K562 (cell line): ENCODE measurements around the gene OR8B12. TPM values are rescaled to one million over a fixed set of nuclear protein-coding genes. Genes with fewer than 3 reads are reported as not detected.

ENCODE experiments used
- ATAC-seq: fragments of 200-7000 bp; cut with Tn5 transposase; 3 replicates; pipeline ENCODE4 v1.9.1; 2020; ENCODE audit warnings: moderate library complexity
- BruUV-seq: library from RNA; stranded (reverse); fragments of 400-500 nt; replicated peaks from 2 replicates; lab custom pipeline; 2021; lab: Mats Ljungman, UMichigan
- CTCF ChIA-PET: fragments of 300-600 bp; formaldehyde crosslinking; extraction: SDS; loops from one replicate; lab custom pipeline; 2021; ENCODE audit warnings: low intra/inter-chr PET ratio; lab: Yijun Ruan, JAX
- POLR2A ChIA-PET: fragments of 300-600, 350-650 bp; sonication (Branson Sonifier 250); formaldehyde crosslinking; extraction: SDS; loops from one replicate; lab custom pipeline; 2021; ENCODE audit warnings: antibody characterized with exemption, inconsistent platforms; lab: Yijun Ruan, JAX
- DNase-seq, 4 experiments: peaks; one replicate each; pipeline versions ENCODE4 v3.0.0 to v3.0.0-alpha.2; 2011 to 2018; ENCODE audit warnings: low spot score in 3 of 4, mixed read lengths in 3 of 4; ENCODE audit errors: extremely low read depth in 1 of 4
- FAIRE-seq: peaks from 2 replicates; lab custom pipeline; 2011; peaks lifted over from hg19 to GRCh38; lab: Jason Lieb, UNC
- H2AFZ ChIP-seq: 2 replicates; pipeline ENCODE4 v1.6.0; 2011; ENCODE audit warnings: low read depth, low read length, control low read depth, inconsistent platforms
- H3K27ac ChIP-seq: fragments of 200-600 bp; 3 replicates; pipeline ENCODE4 v1.8.0; 2011; ENCODE audit warnings: low read depth, mild to moderate bottlenecking, control low read depth, inconsistent platforms, low read length, moderate library complexity, mixed read lengths; ENCODE audit errors: extremely low read depth
- H3K27me3 ChIP-seq, 2 experiments: fragments of 300-600 bp in 1 of 2; 2 replicates in 1 of 2; 3 replicates in 1 of 2; pipeline versions ENCODE4 v1.6.0 to v1.8.0; 2011; ENCODE audit warnings: inconsistent platforms in 2 of 2, low read length in 2 of 2, mild to moderate bottlenecking in 1 of 2, mixed read lengths in 1 of 2, moderate library complexity in 1 of 2; ENCODE audit not compliant: control insufficient read depth in 2 of 2, insufficient read depth in 2 of 2
- H3K36me3 ChIP-seq: fragments of 300-600 bp; 3 replicates; pipeline ENCODE4 v1.8.0; 2011; ENCODE audit warnings: mild to moderate bottlenecking, low read length, inconsistent platforms; ENCODE audit not compliant: control insufficient read depth, insufficient read depth
- H3K4me1 ChIP-seq, 2 experiments: fragments of 200-600 bp in 1 of 2; replicated peaks in 1 of 2; 2 replicates in 1 of 2; 3 replicates in 1 of 2; pipeline versions ENCODE4 v1.5.1 to v1.8.0; 2011; ENCODE audit warnings: inconsistent platforms in 2 of 2, low read length in 2 of 2, mild to moderate bottlenecking in 1 of 2, mixed read lengths in 1 of 2, moderate library complexity in 1 of 2; ENCODE audit not compliant: control insufficient read depth in 2 of 2, insufficient read depth in 2 of 2
- H3K4me2 ChIP-seq: 2 replicates; pipeline ENCODE4 v1.6.1; 2011; ENCODE audit warnings: low read length, control low read depth, inconsistent platforms, mixed read lengths; ENCODE audit not compliant: insufficient read depth
- H3K4me3 ChIP-seq: fragments of 200-600 bp; sonication (generic), shearing (Covaris generic); 2 replicates; pipeline ENCODE4 v1.5.1; 2016; ENCODE audit warnings: control low read depth, inconsistent platforms
- H3K79me2 ChIP-seq: fragments of 200-600 bp; 3 replicates; pipeline ENCODE4 v1.8.0; 2011; ENCODE audit warnings: low read length, inconsistent platforms; ENCODE audit not compliant: control insufficient read depth, insufficient read depth
- H3K9ac ChIP-seq, 2 experiments: 2 replicates each; pipeline versions ENCODE4 v1.6.0 to v1.6.1; 2011; ENCODE audit warnings: low read depth in 2 of 2, low read length in 2 of 2, control low read depth in 1 of 2, inconsistent platforms in 1 of 2, mild to moderate bottlenecking in 1 of 2, mixed read lengths in 1 of 2; ENCODE audit not compliant: insufficient read depth in 1 of 2
- H3K9me1 ChIP-seq: one replicate; pipeline ENCODE4 v1.6.0; 2011; ENCODE audit warnings: inconsistent platforms, mild to moderate bottlenecking, low read length, moderate library complexity; ENCODE audit not compliant: control insufficient read depth, insufficient read depth
- H3K9me3 ChIP-seq: replicated peaks from 2 replicates; pipeline ENCODE4 v1.5.1; 2011; ENCODE audit warnings: low read depth, low read length, inconsistent platforms; ENCODE audit not compliant: control insufficient read depth, insufficient read depth
- H4K20me1 ChIP-seq: replicated peaks from 2 replicates; pipeline ENCODE4 v1.6.1; 2011; ENCODE audit warnings: low read length, inconsistent platforms, mixed read lengths; ENCODE audit not compliant: control insufficient read depth, insufficient read depth
- BHLHE40 ChIP-seq: IDR thresholded peaks from 2 replicates; pipeline ENCODE4 v1.6.1; 2011; ENCODE audit warnings: low read length, improper control_type of control experiment
- CBX2 ChIP-seq: fragments of 200-600 bp; sonication (generic); IDR thresholded peaks from one replicate; pipeline ENCODE4 v1.6.1; 2012; ENCODE audit warnings: mild to moderate bottlenecking, low read length, inconsistent platforms; ENCODE audit not compliant: insufficient read depth, poor library complexity, severe bottlenecking
- CCAR2 ChIP-seq: fragments of 200-400 bp; formaldehyde crosslinking; IDR thresholded peaks from 2 replicates; pipeline ENCODE4 v1.6.1; 2017; ENCODE audit warnings: mild to moderate bottlenecking, low read depth, low read length
- DMBX1 ChIP-seq: fragments of 250-450 bp; sonication (Bioruptor Pico); IDR thresholded peaks from 2 replicates; pipeline ENCODE4 v1.8.0; 2022; ENCODE audit warnings: inconsistent platforms, mild to moderate bottlenecking, moderate library complexity, borderline replicate concordance
- FOXJ2 ChIP-seq: fragments of 200-800 bp; sonication (Bioruptor generic); IDR thresholded peaks from 2 replicates; pipeline ENCODE4 v1.6.1; 2016; ENCODE audit warnings: missing genetic modification characterization, missing compliant biosample characterization
- MAFF ChIP-seq: IDR thresholded peaks from 2 replicates; pipeline ENCODE4 v1.6.1; 2012; ENCODE audit warnings: low read length, improper control_type of control experiment
- MAFG ChIP-seq: fragments of 450-650 bp; conservative IDR thresholded peaks from 2 replicates; pipeline ENCODE4 v1.6.1; 2016; ENCODE audit warnings: missing genetic modification characterization, missing compliant biosample characterization
- MAFK ChIP-seq: IDR thresholded peaks from 2 replicates; pipeline ENCODE4 v1.6.1; 2011; ENCODE audit warnings: low read length, improper control_type of control experiment
- MEF2D ChIP-seq: conservative IDR thresholded peaks from 2 replicates; pipeline ENCODE4 v1.6.1; 2016; ENCODE audit warnings: low read depth, missing genetic modification characterization, missing compliant biosample characterization
- NCOA6 ChIP-seq: fragments of 450-650 bp; IDR thresholded peaks from 2 replicates; pipeline ENCODE4 v1.6.1; 2017; ENCODE audit warnings: mild to moderate bottlenecking
- NFE2L1 ChIP-seq: fragments of 450-650 bp; IDR thresholded peaks from 2 replicates; pipeline ENCODE4 v1.6.1; 2016; ENCODE audit warnings: missing genetic modification characterization, low read depth, mild to moderate bottlenecking, missing compliant biosample characterization, moderate library complexity, borderline replicate concordance
- RBFOX2 ChIP-seq: fragments of 200-400 bp; formaldehyde crosslinking; IDR thresholded peaks from 2 replicates; pipeline ENCODE4 v1.6.1; 2017; ENCODE audit warnings: low read depth, mild to moderate bottlenecking, low read length, moderate library complexity
- SMARCB1 ChIP-seq: IDR thresholded peaks from 2 replicates; pipeline ENCODE4 v1.6.1; 2011; ENCODE audit warnings: improper control_type of control experiment, low read depth; ENCODE audit not compliant: insufficient read length
- ZNF436 ChIP-seq: fragments of 250-450, 450-650 bp; sonication (Bioruptor Pico); formaldehyde crosslinking; IDR thresholded peaks from 2 replicates; pipeline ENCODE4 v1.7.0; 2020; ENCODE audit warnings: mild to moderate bottlenecking
- ZNF583 ChIP-seq: fragments of 250-450 bp; sonication (Bioruptor Pico); IDR thresholded peaks from 2 replicates; pipeline ENCODE4 v1.4.0; 2020
- ZNF695 ChIP-seq: fragments of 450-650 bp; formaldehyde crosslinking; IDR thresholded peaks from 2 replicates; pipeline ENCODE4 v1.4.0; 2020; ENCODE audit warnings: mild to moderate bottlenecking, moderate library complexity
- ZNF699 ChIP-seq: fragments of 250-450 bp; sonication (Bioruptor Pico); IDR thresholded peaks from 2 replicates; pipeline ENCODE4 v1.8.0; 2021; ENCODE audit warnings: mild to moderate bottlenecking, moderate library complexity; ENCODE audit not compliant: insufficient replicate concordance
- in situ Hi-C: fragments of 300-500 bp; cut with MboI; formaldehyde crosslinking; loops from 4 replicates; pipeline ENCODE4 v1.15.0; 2018; ENCODE audit warnings: inconsistent platforms, mixed read lengths
- intact Hi-C: fragments of 100-400 bp; cut with micrococcal nuclease; formaldehyde crosslinking; loops from 2 replicates; pipeline ENCODE4 v1.14.2; 2022
- polyA plus RNA-seq, 8 experiments: library from polyadenylated mRNA; depleted of rRNA in 4 of 8; stranded (reverse) in 5 of 8; unstranded in 3 of 8; fragments of >200 nt; fragmentation: Nextera tagmentation in 2 of 8; fragmentation: Illumina TruSeq in 1 of 8; extraction: Ambion mirVana in 2 of 8; extraction: Trizol in 1 of 8; gene quantifications; 2 replicates each; pipeline versions ENCODE4 v1.2.1 to v1.2.3, GENCODE V29; 2011 to 2014; ENCODE audit warnings: inconsistent platforms in 1 of 8, missing spikeins in 1 of 8
- total RNA-seq, 7 experiments: library from RNA; depleted of rRNA in 6 of 7; stranded (reverse); fragments of >200 nt in 6 of 7; fragmentation: Illumina TruSeq in 2 of 7; extraction: Trizol in 2 of 7; gene quantifications; 2 replicates each; pipeline versions ENCODE4 v1.2.1 to v1.2.3, GENCODE V29; 2011 to 2021; ENCODE audit warnings: low replicate concordance in 1 of 7
- TF ChIP-seq, protein P1 (sequence below): fragments of 250-450 bp; sonication (Bioruptor Pico); IDR thresholded peaks from 2 replicates; pipeline ENCODE4 v1.8.0; 2021; ENCODE audit warnings: moderate library complexity, mild to moderate bottlenecking, inconsistent platforms
- TF ChIP-seq, protein P2 (sequence below), 2 experiments: fragments of 450-650 bp; conservative IDR thresholded peaks; 2 replicates each; pipeline ENCODE4 v1.6.1; 2017; ENCODE audit warnings: mild to moderate bottlenecking in 2 of 2, moderate library complexity in 2 of 2
- TF ChIP-seq, protein P3 (sequence below): sonication (generic); formaldehyde crosslinking; IDR thresholded peaks from 2 replicates; pipeline ENCODE4 v1.8.0; 2022; ENCODE audit warnings: missing genetic modification reagents, mild to moderate bottlenecking, moderate library complexity, borderline replicate concordance
- TF ChIP-seq, protein P4 (sequence below): fragments of 450-650 bp; IDR thresholded peaks from 2 replicates; pipeline ENCODE4 v1.6.1; 2017; ENCODE audit warnings: antibody characterized with exemption

The OR8B12 gene
- total and polyA plus RNA-seq, 9 of the 15 experiments (the other 6 are each of a cell fraction or from before 2014, with no cell fraction given) = 0.06 TPM; not detected in 8

DNA sequence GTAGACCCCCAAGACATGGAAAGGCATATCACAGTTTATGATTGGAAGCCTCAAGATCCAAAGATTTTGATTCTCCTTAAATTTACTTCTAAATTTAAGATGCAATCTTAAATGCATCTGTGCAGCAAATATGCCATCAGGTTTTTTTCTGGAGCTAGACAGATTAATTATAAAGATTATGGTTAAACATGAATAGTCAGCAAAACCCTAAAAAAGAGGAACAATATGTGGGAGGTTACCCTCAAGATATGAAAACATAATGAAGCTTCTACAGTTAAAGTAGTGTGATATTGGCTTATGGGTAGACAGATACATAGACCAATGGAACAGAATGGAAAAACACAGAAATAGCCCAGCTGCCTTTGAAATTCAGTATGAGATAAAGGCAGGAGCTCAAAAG lies 31.7 kb downstream of the OR8B12 start:
- H3K9me1 ChIP-seq = no peaks in the 10 kb centered on the region
- H3K4me2 ChIP-seq = no peak overlapping the region
- intact Hi-C loops (no loop called here), in situ Hi-C loops (no loop called here)
- no peak for FAIRE-seq
- no peaks in the 10 kb centered on the region for H4K20me1 ChIP-seq
- H3K79me2 ChIP-seq = no peaks in the 10 kb centered on the region
- no peaks in the 10 kb centered on the region for H3K9me3 ChIP-seq
- H2AFZ ChIP-seq = no peak overlapping the region
- H3K36me3 ChIP-seq = no peaks in the 10 kb centered on the region
- no TSS peak for BruUV-seq
- no peak for DNase-seq
- no peaks in the 10 kb centered on the region for H3K4me1 ChIP-seq
- ATAC-seq = no peak
- peaks cover 0 to 13% of the 10 kb centered on the region in 2 experiments; a peak in 2 of 5 replicates for H3K27me3 ChIP-seq
- no peak overlapping the region for H3K4me3 ChIP-seq
- no peak overlapping the region for H3K9ac ChIP-seq
- ChIA-PET CTCF (no interaction called here), POLR2A (no interaction called here)
- H3K27ac ChIP-seq = no peak overlapping the region
- TF ChIP-seq, protein P1, sequence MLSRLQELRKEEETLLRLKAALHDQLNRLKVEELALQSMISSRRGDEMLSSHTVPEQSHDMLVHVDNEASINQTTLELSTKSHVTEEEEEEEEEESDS (CRISPR knock-in tag) = no peak
- TF ChIP-seq, protein P2, sequence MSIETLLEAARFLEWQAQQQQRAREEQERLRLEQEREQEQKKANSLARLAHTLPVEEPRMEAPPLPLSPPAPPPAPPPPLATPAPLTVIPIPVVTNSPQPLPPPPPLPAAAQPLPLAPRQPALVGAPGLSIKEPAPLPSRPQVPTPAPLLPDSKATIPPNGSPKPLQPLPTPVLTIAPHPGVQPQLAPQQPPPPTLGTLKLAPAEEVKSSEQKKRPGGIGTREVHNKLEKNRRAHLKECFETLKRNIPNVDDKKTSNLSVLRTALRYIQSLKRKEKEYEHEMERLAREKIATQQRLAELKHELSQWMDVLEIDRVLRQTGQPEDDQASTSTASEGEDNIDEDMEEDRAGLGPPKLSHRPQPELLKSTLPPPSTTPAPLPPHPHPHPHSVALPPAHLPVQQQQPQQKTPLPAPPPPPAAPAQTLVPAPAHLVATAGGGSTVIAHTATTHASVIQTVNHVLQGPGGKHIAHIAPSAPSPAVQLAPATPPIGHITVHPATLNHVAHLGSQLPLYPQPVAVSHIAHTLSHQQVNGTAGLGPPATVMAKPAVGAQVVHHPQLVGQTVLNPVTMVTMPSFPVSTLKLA (conservative IDR thresholded peaks at IDR 0.05) = no peak
- peak; percentile 58; the same call in 1 of the 2 replicates for TF ChIP-seq MAFF
- TF ChIP-seq, protein P3, sequence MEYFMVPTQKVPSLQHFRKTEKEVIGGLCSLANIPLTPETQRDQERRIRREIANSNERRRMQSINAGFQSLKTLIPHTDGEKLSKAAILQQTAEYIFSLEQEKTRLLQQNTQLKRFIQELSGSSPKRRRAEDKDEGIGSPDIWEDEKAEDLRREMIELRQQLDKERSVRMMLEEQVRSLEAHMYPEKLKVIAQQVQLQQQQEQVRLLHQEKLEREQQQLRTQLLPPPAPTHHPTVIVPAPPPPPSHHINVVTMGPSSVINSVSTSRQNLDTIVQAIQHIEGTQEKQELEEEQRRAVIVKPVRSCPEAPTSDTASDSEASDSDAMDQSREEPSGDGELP (CRISPR knock-in tag) = no peak
- no peak for TF ChIP-seq NFE2L1 (tag)
- TF ChIP-seq RBFOX2 = no peak
- TF ChIP-seq DMBX1 (CRISPR knock-in tag) = no peak
- TF ChIP-seq, protein P4, sequence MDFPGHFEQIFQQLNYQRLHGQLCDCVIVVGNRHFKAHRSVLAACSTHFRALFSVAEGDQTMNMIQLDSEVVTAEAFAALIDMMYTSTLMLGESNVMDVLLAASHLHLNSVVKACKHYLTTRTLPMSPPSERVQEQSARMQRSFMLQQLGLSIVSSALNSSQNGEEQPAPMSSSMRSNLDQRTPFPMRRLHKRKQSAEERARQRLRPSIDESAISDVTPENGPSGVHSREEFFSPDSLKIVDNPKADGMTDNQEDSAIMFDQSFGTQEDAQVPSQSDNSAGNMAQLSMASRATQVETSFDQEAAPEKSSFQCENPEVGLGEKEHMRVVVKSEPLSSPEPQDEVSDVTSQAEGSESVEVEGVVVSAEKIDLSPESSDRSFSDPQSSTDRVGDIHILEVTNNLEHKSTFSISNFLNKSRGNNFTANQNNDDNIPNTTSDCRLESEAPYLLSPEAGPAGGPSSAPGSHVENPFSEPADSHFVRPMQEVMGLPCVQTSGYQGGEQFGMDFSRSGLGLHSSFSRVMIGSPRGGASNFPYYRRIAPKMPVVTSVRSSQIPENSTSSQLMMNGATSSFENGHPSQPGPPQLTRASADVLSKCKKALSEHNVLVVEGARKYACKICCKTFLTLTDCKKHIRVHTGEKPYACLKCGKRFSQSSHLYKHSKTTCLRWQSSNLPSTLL = no peak
- TF ChIP-seq ZNF583 (CRISPR knock-in tag) = no peak
- TF ChIP-seq CBX2 = no peak
- no peak for TF ChIP-seq CCAR2
- no peak for TF ChIP-seq NCOA6
- TF ChIP-seq MEF2D (tag) = no peak
- no peak for TF ChIP-seq BHLHE40
- no peak for TF ChIP-seq FOXJ2 (tag)
- TF ChIP-seq SMARCB1 = no peak
- TF ChIP-seq MAFG (tag) = peak; percentile 40; the same call in 1 of the 2 replicates
- TF ChIP-seq MAFK = peak; percentile 57
- TF ChIP-seq ZNF436 (CRISPR knock-in tag) = no peak
- TF ChIP-seq ZNF695 (CRISPR knock-in tag) = no peak
- TF ChIP-seq ZNF699 (CRISPR knock-in tag) = no peak
